ENCODE data around the gene PLEK2. TPM values are rescaled to one million over a fixed set of nuclear protein-coding genes. Genes with fewer than 3 reads are reported as not detected.
"Not testable (repeated sequence)": the region's sequence is repeated elsewhere in the genome, so short reads cannot be mapped to it uniquely, and the experiment has no call there.

The PLEK2 gene
- total and polyA plus RNA-seq, 2 of the 13 experiments (the other 11 are each of a cell fraction or from before 2014, with no cell fraction given) = 0.26 to 1.5 TPM

- ATAC-seq; H3K27ac ChIP-seq (ENCODE audit: extremely low read length, insufficient read depth, low read length); H3K9ac ChIP-seq (ENCODE audit: insufficient read depth, low read depth, low read length); H4K20me1 ChIP-seq (ENCODE audit: insufficient read depth, low read length); CTCF ChIA-PET (ENCODE audit: low intra/inter-chr PET ratio, low total read pairs); H2AFZ ChIP-seq (ENCODE audit: low read length); FAIRE-seq; H3K9me3 ChIP-seq (ENCODE audit: low read length); H3K79me2 ChIP-seq (ENCODE audit: insufficient read depth, low read length); H3K27me3 ChIP-seq (ENCODE audit: control insufficient read depth in 1 of 2, insufficient read depth in 2 of 2, low read length in 2 of 2); H3K36me3 ChIP-seq (replicated peaks in 1 of 2; ENCODE audit: control insufficient read depth in 1 of 2, insufficient read depth in 2 of 2, low read length in 2 of 2); H3K4me2 ChIP-seq (ENCODE audit: low read depth, low read length); H3K4me3 ChIP-seq (replicated peaks in 1 of 3; ENCODE audit: insufficient read depth in 1 of 3, low read depth in 2 of 3, low read length in 3 of 3); in situ Hi-C loops (cut with HindIII; ENCODE audit: extremely low pct_ligation_motif_present, low pct_unique_long_range_greater_than_20kb); BruUV-seq (replicated peaks); POLR2A ChIA-PET; intact Hi-C loops (cut with micrococcal nuclease; ENCODE audit: unreplicated experiment); DNase-seq (ENCODE audit: low spot score); TF ChIP-seq LCORL (CRISPR knock-in tag; IDR thresholded peaks at IDR 0.05): not testable (repeated sequence)
- TF ChIP-seq PAXIP1 (CRISPR knock-in tag; conservative IDR thresholded peaks at IDR 0.05) (peak; percentile 19; the same call in 1 of the 2 replicates), LCORL (IDR thresholded peaks at IDR 0.05) (peak; percentile 14; the same call in 1 of the 2 replicates), HNF4A (CRISPR knock-in tag; IDR thresholded peaks at IDR 0.05) (peak; percentile 53; the same call in 1 of the 2 replicates), NCOR1 (IDR thresholded peaks at IDR 0.05; ENCODE audit: borderline replicate concordance, low read length) (peak; percentile 23; the same call in 1 of the 2 replicates)
- H3K4me1 ChIP-seq (ENCODE audit: insufficient read depth, low read length) = peaks cover 16% of the 10 kb centered on the region
- 26% methylated on average over 6 of the region's 6 CpGs for WGBS (ENCODE audit: low lambda C conversion rate)
These were observed 39.7 kb upstream of the PLEK2 start for GRCh38 chr14:67451667-67452066.

- FAIRE-seq = no peak
- TF ChIP-seq ZC3H13 (CRISPR knock-in tag; IDR thresholded peaks at IDR 0.05) (no peak), HMG20B (CRISPR knock-in tag; conservative IDR thresholded peaks at IDR 0.05) (no peak), MTA3 (CRISPR knock-in tag; IDR thresholded peaks at IDR 0.05) (no peak), ZNF34 (CRISPR knock-in tag; IDR thresholded peaks at IDR 0.05; ENCODE audit: borderline replicate concordance) (no peak), KLF15 (CRISPR knock-in tag; IDR thresholded peaks at IDR 0.05; ENCODE audit: borderline replicate concordance) (no peak), SMYD3 (CRISPR knock-in tag; IDR thresholded peaks at IDR 0.05) (no peak), ZSCAN25 (CRISPR knock-in tag; IDR thresholded peaks at IDR 0.05) (no peak), DDIT3 (CRISPR knock-in tag; IDR thresholded peaks at IDR 0.05) (no peak), TRIM22 (IDR thresholded peaks at IDR 0.05) (no peak), MEIS2 (CRISPR knock-in tag; IDR thresholded peaks at IDR 0.05) (no peak)
These were observed 37.1 kb upstream of the PLEK2 start for GRCh38 chr14:67449096-67449495.

More at GRCh38 chr14:67449096-67449495, 37.1 kb upstream of the PLEK2 start:
- Histone ChIP-seq H4K20me1 (ENCODE audit: insufficient read depth, low read length) (no peaks in the 10 kb centered on the region), H2AFZ (ENCODE audit: low read length) (no peak overlapping the region), H3K79me2 (ENCODE audit: insufficient read depth, low read length) (no peaks in the 10 kb centered on the region), H3K27me3 (ENCODE audit: control insufficient read depth in 1 of 2, insufficient read depth in 2 of 2, low read length in 2 of 2) (no peaks in the 10 kb centered on the region), H3K9ac (ENCODE audit: insufficient read depth, low read depth, low read length) (no peak overlapping the region), H3K27ac (ENCODE audit: extremely low read length, insufficient read depth, low read length) (no peak overlapping the region), H3K4me1 (ENCODE audit: insufficient read depth, low read length) (peaks cover 26% of the 10 kb centered on the region), H3K36me3 (replicated peaks in 1 of 2; ENCODE audit: control insufficient read depth in 1 of 2, insufficient read depth in 2 of 2, low read length in 2 of 2) (no peaks in the 10 kb centered on the region), H3K4me2 (ENCODE audit: low read depth, low read length) (no peak overlapping the region), H3K4me3 (replicated peaks in 1 of 3; ENCODE audit: insufficient read depth in 1 of 3, low read depth in 2 of 3, low read length in 3 of 3) (no peak overlapping the region), H3K9me3 (ENCODE audit: low read length) (no peaks in the 10 kb centered on the region)
- ChIA-PET POLR2A (no interaction called here), CTCF (ENCODE audit: low intra/inter-chr PET ratio, low total read pairs) (no interaction called here)
- no peak for ATAC-seq
- no TSS peak for BruUV-seq (replicated peaks)
- intact Hi-C loops (cut with micrococcal nuclease; ENCODE audit: unreplicated experiment) = no loop called here
- WGBS (ENCODE audit: low lambda C conversion rate) = 75% methylated on average over 2 of the region's 2 CpGs
- in situ Hi-C loops (cut with HindIII; ENCODE audit: extremely low pct_ligation_motif_present, low pct_unique_long_range_greater_than_20kb) = no loop called here
- no peak for DNase-seq (ENCODE audit: low spot score)
